Endothelial cell of umbilical vein (primary cell): ENCODE measurements around the gene LCTL. TPM values are rescaled to one million over a fixed set of nuclear protein-coding genes. Genes with fewer than 3 reads are reported as not detected.

Experiments used
- BruUV-seq: library from RNA; stranded (reverse); fragments of 400-500 nt; replicated peaks from 2 replicates; lab custom pipeline; 2021; lab: Mats Ljungman, UMichigan
- CTCF ChIA-PET: fragments of 300-600, 350-600 bp; sonication (Branson Sonifier 250); formaldehyde crosslinking; loops from one replicate; lab custom pipeline; 2021; ENCODE audit warnings: antibody characterized with exemption, inconsistent platforms; lab: Charles Lee
- POLR2A ChIA-PET: fragments of 300-600, 350-600 bp; sonication (Branson Sonifier 250); formaldehyde crosslinking; loops from one replicate; lab custom pipeline; 2021; ENCODE audit warnings: antibody characterized with exemption, inconsistent platforms; lab: Charles Lee
- DNase-seq: peaks from one replicate; pipeline ENCODE4 v3.0.0-alpha.2; 2011; ENCODE audit warnings: low read depth, low spot score
- FAIRE-seq: peaks from 2 replicates; lab custom pipeline; 2011; peaks lifted over from hg19 to GRCh38; lab: Jason Lieb, UNC
- H2AFZ ChIP-seq: 2 replicates; pipeline ENCODE4 v1.6.0; 2012; ENCODE audit warnings: low read depth, low read length, control low read depth, inconsistent platforms
- H3K27ac ChIP-seq: 2 replicates; pipeline ENCODE4 v1.5.1; 2011; ENCODE audit warnings: low read depth, mild to moderate bottlenecking, control low read depth, low read length, moderate library complexity; ENCODE audit not compliant: insufficient read depth
- H3K27me3 ChIP-seq, 2 experiments: 2 replicates each; pipeline versions ENCODE4 v1.6.0 to v1.6.1; 2011; ENCODE audit warnings: low read length in 2 of 2, mixed read lengths in 1 of 2; ENCODE audit not compliant: control insufficient read depth in 2 of 2, insufficient read depth in 2 of 2
- H3K36me3 ChIP-seq, 2 experiments: 2 replicates in 1 of 2; 3 replicates in 1 of 2; pipeline ENCODE4 v1.5.1; 2011; ENCODE audit warnings: low read length in 2 of 2, mild to moderate bottlenecking in 1 of 2, moderate library complexity in 1 of 2; ENCODE audit not compliant: control insufficient read depth in 2 of 2, insufficient read depth in 2 of 2; ENCODE audit errors: extremely low read depth in 1 of 2
- H3K4me1 ChIP-seq: 3 replicates; pipeline ENCODE4 v1.5.1; 2011; ENCODE audit warnings: mild to moderate bottlenecking, low read length; ENCODE audit not compliant: control insufficient read depth, insufficient read depth; ENCODE audit errors: extremely low read depth
- H3K4me2 ChIP-seq: 2 replicates; pipeline ENCODE4 v1.6.1; 2011; ENCODE audit warnings: low read length, control low read depth, mixed read lengths; ENCODE audit not compliant: insufficient read depth
- H3K4me3 ChIP-seq, 3 experiments: fragments of 200-600 bp in 1 of 3; sonication (generic), shearing (Covaris generic) in 1 of 3; replicated peaks in 1 of 3; 2 replicates each; pipeline ENCODE4 v1.5.1; 2011 to 2016; ENCODE audit warnings: control low read depth in 3 of 3, low read length in 3 of 3, mild to moderate bottlenecking in 2 of 3, inconsistent platforms in 1 of 3, low read depth in 1 of 3, moderate library complexity in 1 of 3; ENCODE audit not compliant: insufficient read depth in 1 of 3
- H3K79me2 ChIP-seq: 2 replicates; pipeline ENCODE4 v1.6.0; 2012; ENCODE audit warnings: low read length, inconsistent platforms; ENCODE audit not compliant: control insufficient read depth, insufficient read depth
- H3K9ac ChIP-seq: replicated peaks from 2 replicates; pipeline ENCODE3; 2011; ENCODE audit warnings: low read length, control low read depth; ENCODE audit not compliant: insufficient read depth; ENCODE audit errors: extremely low read depth
- H3K9me1 ChIP-seq: replicated peaks from 3 replicates; pipeline ENCODE4 v1.6.0; 2011; ENCODE audit warnings: mild to moderate bottlenecking, low read length; ENCODE audit not compliant: control insufficient read depth, insufficient read depth; ENCODE audit errors: extremely low read depth
- H3K9me3 ChIP-seq: replicated peaks from 2 replicates; pipeline ENCODE4 v1.5.1; 2012; ENCODE audit warnings: low read length, inconsistent platforms; ENCODE audit not compliant: control insufficient read depth, insufficient read depth
- H4K20me1 ChIP-seq: replicated peaks from 2 replicates; pipeline ENCODE3; 2011; ENCODE audit warnings: mild to moderate bottlenecking, low read length; ENCODE audit not compliant: control insufficient read depth, insufficient read depth; ENCODE audit errors: extremely low read depth
- EZH2 ChIP-seq: IDR thresholded peaks from 2 replicates; pipeline ENCODE4 v1.6.1; 2012; ENCODE audit warnings: borderline replicate concordance, low read depth, mild to moderate bottlenecking, moderate library complexity, low read length, inconsistent platforms; ENCODE audit not compliant: severe bottlenecking
- FOS ChIP-seq: IDR thresholded peaks from 2 replicates; pipeline ENCODE4 v1.6.1; 2011; ENCODE audit warnings: mild to moderate bottlenecking, low read length, moderate library complexity, borderline replicate concordance; ENCODE audit not compliant: insufficient read depth
- GATA2 ChIP-seq: IDR thresholded peaks from 2 replicates; pipeline ENCODE4 v1.7.0; 2011; ENCODE audit warnings: low read depth, mild to moderate bottlenecking, moderate library complexity, mixed read lengths, low read length; ENCODE audit not compliant: insufficient read length, insufficient read depth
- JUN ChIP-seq: IDR thresholded peaks from 2 replicates; pipeline ENCODE4 v1.6.1; 2011; ENCODE audit warnings: borderline replicate concordance, low read depth; ENCODE audit not compliant: insufficient read length, insufficient read depth
- MYC ChIP-seq: IDR thresholded peaks from one replicate; pipeline ENCODE4 v1.6.1; 2011; ENCODE audit warnings: mild to moderate bottlenecking, low read depth, low read length
- POLR2A ChIP-seq: IDR thresholded peaks from 2 replicates; pipeline ENCODE4 v1.6.1; 2012; ENCODE audit warnings: low read depth, mild to moderate bottlenecking, control low read depth, low read length
- POLR2AphosphoS5 ChIP-seq: IDR thresholded peaks from 2 replicates; pipeline ENCODE4 v1.6.1; 2012; ENCODE audit warnings: low read depth, mild to moderate bottlenecking, control low read depth, low read length, moderate library complexity; ENCODE audit not compliant: insufficient read depth
- dilution Hi-C: fragments of 300-500 bp; cut with MboI; formaldehyde crosslinking; loops from one replicate; pipeline ENCODE4 v1.15.0; 2019; ENCODE audit warnings: low sequenced_read_pairs; ENCODE audit not compliant: extremely low pct_ligation_motif_present
- intact Hi-C: fragments of 100-400 bp; cut with micrococcal nuclease; formaldehyde crosslinking; loops from one replicate; pipeline ENCODE4 v1.10.0; 2022
- polyA plus RNA-seq, 4 experiments: library from polyadenylated mRNA; depleted of rRNA in 3 of 4; stranded (reverse) in 3 of 4; unstranded in 1 of 4; fragments of >200 nt; gene quantifications; 2 replicates each; pipeline versions ENCODE4 v1.2.1 to v1.2.3, GENCODE V29; 2011 to 2012; ENCODE audit warnings: missing spikeins in 1 of 4
- total RNA-seq: library from RNA; stranded (reverse); gene quantifications from 2 replicates; pipeline ENCODE4 v1.2.3, GENCODE V29; 2021
- TF ChIP-seq, protein P1 (sequence below), 2 donors: IDR thresholded peaks; 1 replicate in 1 of 2; 2 replicates in 1 of 2; pipeline ENCODE4 v1.5.1; 2011; ENCODE audit warnings: low read length in 2 of 2, mild to moderate bottlenecking in 2 of 2, moderate library complexity in 2 of 2, control low read depth in 1 of 2, inconsistent platforms in 1 of 2, low read depth in 1 of 2; ENCODE audit not compliant: insufficient read depth in 1 of 2; ENCODE audit errors: extremely low read depth in 1 of 2
- TF ChIP-seq, protein P2 (sequence below): IDR thresholded peaks from 2 replicates; pipeline ENCODE4 v1.6.1; 2011; ENCODE audit not compliant: insufficient read depth, insufficient read length

LCTL gene
- total and polyA plus RNA-seq, 2 donors (not counting 3 experiments of a cell fraction or from before 2014, with no cell fraction given), result 0.04 TPM; not detected in 1

DNA sequence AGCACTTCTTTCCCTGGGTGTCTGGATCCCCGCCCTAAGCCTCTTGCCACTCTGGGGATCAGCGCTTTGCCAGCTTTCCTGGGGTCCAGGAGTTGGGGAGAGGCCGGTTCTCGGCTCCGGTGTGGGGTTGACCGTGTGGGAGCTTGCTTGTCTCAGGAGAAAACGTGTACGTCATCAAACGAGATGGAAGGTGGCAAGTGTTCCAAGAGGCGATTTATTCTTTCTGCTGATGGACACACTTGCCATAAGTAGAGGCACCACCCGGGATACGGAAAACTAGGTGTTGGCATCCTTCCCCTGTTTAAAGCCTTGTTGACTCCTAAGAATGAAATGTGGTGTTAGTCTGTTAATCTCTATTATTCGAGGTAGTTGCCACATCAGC is 60.4 kb downstream of the LCTL start:
- H3K27me3 ChIP-seq, result no peaks in the 10 kb centered on the region
- dilution Hi-C loops, result no loop called here
- DNase-seq (no peak), FAIRE-seq (no peak)
- TSS peak; percentile 75 for BruUV-seq
- H2AFZ ChIP-seq, result peak overlapping the region; percentile 84
- H3K27ac ChIP-seq, result peak overlapping the region; percentile 96
- ChIA-PET CTCF (interaction anchor here (2.0 kb wide), 1 partner anchor 10 kb away, joined by 5 read pairs; no protein-coding TSS in a partner anchor), POLR2A (interaction anchor here (1.2 kb wide), 1 partner anchor 609 kb away, joined by 3 read pairs; no protein-coding TSS in a partner anchor)
- peaks cover 14 to 23% of the 10 kb centered on the region in 2 experiments for H3K36me3 ChIP-seq
- peak overlapping the region; percentile 98 for H3K9ac ChIP-seq
- no peaks in the 10 kb centered on the region for H4K20me1 ChIP-seq
- H3K4me1 ChIP-seq, result peaks cover 28% of the 10 kb centered on the region
- H3K9me3 ChIP-seq, result no peaks in the 10 kb centered on the region
- H3K9me1 ChIP-seq, result no peaks in the 10 kb centered on the region
- peak overlapping the region; percentile 85 for H3K4me2 ChIP-seq
- H3K4me3 ChIP-seq, result peak overlapping the region; percentile 93 to 98 (median 98)
- peaks cover 70% of the 10 kb centered on the region for H3K79me2 ChIP-seq
- TF ChIP-seq JUN (no peak), GATA2 (no peak), EZH2 (no peak), POLR2A (no peak), FOS (no peak), POLR2AphosphoS5 (no peak), MYC (no peak)
- TF ChIP-seq, protein P1, sequence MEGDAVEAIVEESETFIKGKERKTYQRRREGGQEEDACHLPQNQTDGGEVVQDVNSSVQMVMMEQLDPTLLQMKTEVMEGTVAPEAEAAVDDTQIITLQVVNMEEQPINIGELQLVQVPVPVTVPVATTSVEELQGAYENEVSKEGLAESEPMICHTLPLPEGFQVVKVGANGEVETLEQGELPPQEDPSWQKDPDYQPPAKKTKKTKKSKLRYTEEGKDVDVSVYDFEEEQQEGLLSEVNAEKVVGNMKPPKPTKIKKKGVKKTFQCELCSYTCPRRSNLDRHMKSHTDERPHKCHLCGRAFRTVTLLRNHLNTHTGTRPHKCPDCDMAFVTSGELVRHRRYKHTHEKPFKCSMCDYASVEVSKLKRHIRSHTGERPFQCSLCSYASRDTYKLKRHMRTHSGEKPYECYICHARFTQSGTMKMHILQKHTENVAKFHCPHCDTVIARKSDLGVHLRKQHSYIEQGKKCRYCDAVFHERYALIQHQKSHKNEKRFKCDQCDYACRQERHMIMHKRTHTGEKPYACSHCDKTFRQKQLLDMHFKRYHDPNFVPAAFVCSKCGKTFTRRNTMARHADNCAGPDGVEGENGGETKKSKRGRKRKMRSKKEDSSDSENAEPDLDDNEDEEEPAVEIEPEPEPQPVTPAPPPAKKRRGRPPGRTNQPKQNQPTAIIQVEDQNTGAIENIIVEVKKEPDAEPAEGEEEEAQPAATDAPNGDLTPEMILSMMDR (IDR thresholded peaks at IDR 0.05; ENCODE audit: extremely low read depth in 1 of 2, insufficient read depth in 1 of 2, low read depth in 1 of 2, low read length in 2 of 2), result no peak
- TF ChIP-seq, protein P2, sequence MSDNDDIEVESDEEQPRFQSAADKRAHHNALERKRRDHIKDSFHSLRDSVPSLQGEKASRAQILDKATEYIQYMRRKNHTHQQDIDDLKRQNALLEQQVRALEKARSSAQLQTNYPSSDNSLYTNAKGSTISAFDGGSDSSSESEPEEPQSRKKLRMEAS, result no peak
- intact Hi-C loops, result loop anchor here (2.0 kb wide), 2 partner anchors 61 to 197 kb away; partner anchors contain the start of gene SMAD6
